ENCODE data around the gene PTPRM.

GRCh38 chr18:8249811-8250210, 682.7 kb downstream of the PTPRM start:
- no peak for TF ChIP-seq REST (IDR thresholded peaks at IDR 0.05)
- no peak for TF ChIP-seq MAX (IDR thresholded peaks at IDR 0.05)
- no peak for TF ChIP-seq CTCF (IDR thresholded peaks at IDR 0.05)
- TF ChIP-seq RARB (CRISPR knock-in tag; IDR thresholded peaks at IDR 0.05), result no peak
- no peak for TF ChIP-seq HOXB13 (CRISPR knock-in tag; IDR thresholded peaks at IDR 0.05; ENCODE audit: low read depth)
- TF ChIP-seq POLR2A (IDR thresholded peaks at IDR 0.05; ENCODE audit: low read length), result no peak
- no peak for TF ChIP-seq KDM5A (IDR thresholded peaks at IDR 0.05)
- no peak for TF ChIP-seq SREBF2 (IDR thresholded peaks at IDR 0.05)
- TF ChIP-seq CBX2 (IDR thresholded peaks at IDR 0.05; ENCODE audit: borderline replicate concordance, low read depth), result no peak
- no peak for TF ChIP-seq ZNF302 (CRISPR knock-in tag; IDR thresholded peaks at IDR 0.05)
- TF ChIP-seq SMC3 (IDR thresholded peaks at IDR 0.05), result no peak
- TF ChIP-seq BHLHE40 (IDR thresholded peaks at IDR 0.05; ENCODE audit: low read depth, low read length), result no peak
- no peak for TF ChIP-seq HDAC2 (IDR thresholded peaks at IDR 0.05)
